Inferior parietal cortex (tissue), 1 donor: ENCODE results near the gene COL9A1.

ENCODE experiments used
- DNase-seq: peaks from one replicate; pipeline ENCODE4 v3.0.0-alpha.2; 2016; ENCODE audit errors: extremely low spot score

Gene COL9A1

GRCh38 chr6:70176842-70177550 lies 125.9 kb downstream of the COL9A1 start:
- DNase-seq: no peak

- DNase-seq: no peak
Measured at GRCh38 chr6:70175770-70176169, 127.1 kb downstream of the COL9A1 start.

GRCh38 chr6:70172252-70172651 lies 130.6 kb downstream of the COL9A1 start:
- no peak for DNase-seq

- DNase-seq: no peak
Measured at GRCh38 chr6:70171236-70171635, 131.6 kb downstream of the COL9A1 start.

GRCh38 chr6:70168681-70169377 lies 134.1 kb downstream of the COL9A1 start:
- no peak for DNase-seq
